ENCODE measurements around the gene XPNPEP3.
"Not testable (repeated sequence)": the region's sequence is repeated elsewhere in the genome, so short reads cannot be mapped to it uniquely, and the experiment has no call there.

Gene XPNPEP3

DNA sequence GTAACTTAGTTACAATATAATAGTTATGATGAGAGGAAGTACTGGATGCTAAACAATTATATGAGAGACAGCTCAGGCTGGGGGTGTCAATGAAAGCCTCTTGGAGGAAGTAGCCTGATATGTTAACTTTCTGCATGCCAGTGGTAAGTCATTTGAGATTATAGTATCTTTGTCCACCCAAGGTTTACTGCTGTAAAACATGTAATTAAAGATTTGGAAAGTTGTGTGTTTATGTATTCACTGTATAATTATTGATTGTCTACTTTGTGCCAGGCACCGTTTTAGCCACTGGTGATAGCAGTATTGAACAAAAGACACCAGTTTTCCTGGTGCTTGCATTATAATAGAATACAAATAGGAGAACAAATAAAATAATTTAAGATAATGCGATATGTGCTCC is 5.6 kb downstream of the XPNPEP3 start:
- no peak overlapping the region for H3K27ac ChIP-seq (ENCODE audit: low read depth, low read length)
- H3K79me1 ChIP-seq (ENCODE audit: low read length) = peaks cover 16% of the 10 kb centered on the region
- H3K18ac ChIP-seq (ENCODE audit: low read length) = no peak overlapping the region
- H2BK5ac ChIP-seq (ENCODE audit: low read length) = no peak overlapping the region
- no peak overlapping the region for H3K56ac ChIP-seq (ENCODE audit: low read length)
- H3K4ac ChIP-seq (ENCODE audit: low read depth, low read length) = no peak overlapping the region
- H3K36me3 ChIP-seq (ENCODE audit: control insufficient read depth, insufficient read depth, low read length) = no peaks in the 10 kb centered on the region
- H2BK120ac ChIP-seq (ENCODE audit: low read depth, low read length) = no peak overlapping the region
- H3K4me2 ChIP-seq (ENCODE audit: low read length) = no peak overlapping the region
- no peak overlapping the region for H3K4me3 ChIP-seq (ENCODE audit: low read length)
- no peak for DNase-seq
- no peak overlapping the region for H2AK5ac ChIP-seq (ENCODE audit: low read length)
- no peaks in the 10 kb centered on the region for H3K27me3 ChIP-seq (ENCODE audit: insufficient read depth, low read length, poor library complexity)
- H4K5ac ChIP-seq (ENCODE audit: low read length) = no peak overlapping the region
- H3K4me1 ChIP-seq (ENCODE audit: control insufficient read depth, low read depth, low read length) = no peaks in the 10 kb centered on the region
- no peak overlapping the region for H3K9ac ChIP-seq (ENCODE audit: low read length)
- H3K79me2 ChIP-seq (ENCODE audit: control insufficient read depth, insufficient read depth, low read length) = peaks cover 21% of the 10 kb centered on the region
- no CpG with 5 or more reads among the region's 2 CpGs for WGBS (ENCODE audit: extremely low coverage, insufficient coverage, low lambda C conversion rate)
- no peak overlapping the region for H4K8ac ChIP-seq (ENCODE audit: low read depth, low read length)
- no peak overlapping the region for H2BK15ac ChIP-seq (replicated peaks; ENCODE audit: low read depth)
- H3K23ac ChIP-seq (ENCODE audit: low read length) = no peak overlapping the region

DNA sequence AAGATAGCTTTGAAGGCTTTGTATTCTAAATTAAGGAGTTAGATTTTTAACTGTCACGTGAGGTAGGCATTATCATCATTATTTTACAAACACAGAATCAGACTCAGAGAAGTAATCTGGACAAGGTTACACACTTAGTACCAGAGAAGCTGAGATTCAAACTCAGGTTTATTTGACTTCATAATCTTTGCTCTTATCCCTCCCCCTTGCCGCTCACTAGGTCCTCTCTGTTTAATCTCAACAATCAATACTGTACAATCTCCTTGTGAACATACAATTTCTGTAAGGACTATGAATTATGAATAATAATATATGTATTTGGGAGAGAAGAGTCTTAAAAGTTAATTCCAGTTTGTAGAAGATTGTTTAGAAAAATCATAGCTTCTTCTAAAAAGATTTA is 10.2 kb downstream of the XPNPEP3 start:
- WGBS (ENCODE audit: extremely low coverage, insufficient coverage, low lambda C conversion rate) = no CpG with 5 or more reads among the region's 2 CpGs
- Histone ChIP-seq H3K36me3 (ENCODE audit: control insufficient read depth, insufficient read depth, low read length) (no peaks in the 10 kb centered on the region), H3K4me1 (ENCODE audit: control insufficient read depth, low read depth, low read length) (no peaks in the 10 kb centered on the region), H2BK120ac (ENCODE audit: low read depth, low read length) (no peak overlapping the region), H3K4ac (ENCODE audit: low read depth, low read length) (no peak overlapping the region), H2BK15ac (replicated peaks; ENCODE audit: low read depth) (no peak overlapping the region), H3K56ac (ENCODE audit: low read length) (no peak overlapping the region), H4K8ac (ENCODE audit: low read depth, low read length) (no peak overlapping the region), H3K4me3 (ENCODE audit: low read length) (no peak overlapping the region), H2BK5ac (ENCODE audit: low read length) (no peak overlapping the region), H3K27me3 (ENCODE audit: insufficient read depth, low read length, poor library complexity) (no peaks in the 10 kb centered on the region), H4K5ac (ENCODE audit: low read length) (no peak overlapping the region), H3K23ac (ENCODE audit: low read length) (no peak overlapping the region), H3K9ac (ENCODE audit: low read length) (no peak overlapping the region), H3K18ac (ENCODE audit: low read length) (no peak overlapping the region), H3K4me2 (ENCODE audit: low read length) (no peak overlapping the region), H3K79me2 (ENCODE audit: control insufficient read depth, insufficient read depth, low read length) (peaks cover 4% of the 10 kb centered on the region), H3K27ac (ENCODE audit: low read depth, low read length) (no peak overlapping the region), H2AK5ac (ENCODE audit: low read length) (no peak overlapping the region), H3K79me1 (ENCODE audit: low read length) (peaks cover 3% of the 10 kb centered on the region)
- DNase-seq = no peak

DNA sequence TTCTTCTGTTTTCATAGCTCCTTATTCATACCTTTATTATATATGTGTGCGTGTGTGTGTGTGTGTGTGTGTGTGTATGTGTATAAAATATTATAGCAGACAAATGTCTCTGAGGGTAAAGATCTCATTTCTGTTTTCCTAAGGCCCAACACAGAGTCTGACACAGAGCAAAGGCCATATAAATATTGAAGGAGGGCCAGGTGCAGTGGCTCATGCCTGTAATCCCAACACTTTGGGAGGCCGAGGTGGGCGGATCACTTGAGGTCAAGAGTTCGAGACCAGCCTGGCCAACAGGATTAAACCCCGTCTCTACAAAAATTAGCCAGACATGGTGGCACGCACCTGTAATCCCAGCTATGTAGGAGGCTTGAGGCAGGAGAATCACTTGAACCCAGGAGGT is 11.4 kb downstream of the XPNPEP3 start:
- not testable (repeated sequence) for H3K18ac ChIP-seq (ENCODE audit: low read length); H3K36me3 ChIP-seq (ENCODE audit: control insufficient read depth, insufficient read depth, low read length); H2BK120ac ChIP-seq (ENCODE audit: low read depth, low read length); H3K79me1 ChIP-seq (ENCODE audit: low read length); DNase-seq; H3K9ac ChIP-seq (ENCODE audit: low read length); H3K27ac ChIP-seq (ENCODE audit: low read depth, low read length); H4K8ac ChIP-seq (ENCODE audit: low read depth, low read length); H3K4ac ChIP-seq (ENCODE audit: low read depth, low read length); H3K23ac ChIP-seq (ENCODE audit: low read length); H3K79me2 ChIP-seq (ENCODE audit: control insufficient read depth, insufficient read depth, low read length); H2AK5ac ChIP-seq (ENCODE audit: low read length); H3K4me1 ChIP-seq (ENCODE audit: control insufficient read depth, low read depth, low read length); H3K56ac ChIP-seq (ENCODE audit: low read length); H2BK5ac ChIP-seq (ENCODE audit: low read length); H3K27me3 ChIP-seq (ENCODE audit: insufficient read depth, low read length, poor library complexity); H3K4me2 ChIP-seq (ENCODE audit: low read length); H4K5ac ChIP-seq (ENCODE audit: low read length); H2BK15ac ChIP-seq (replicated peaks; ENCODE audit: low read depth); H3K4me3 ChIP-seq (ENCODE audit: low read length)
- no CpG with 5 or more reads among the region's 6 CpGs for WGBS (ENCODE audit: extremely low coverage, insufficient coverage, low lambda C conversion rate)

DNA sequence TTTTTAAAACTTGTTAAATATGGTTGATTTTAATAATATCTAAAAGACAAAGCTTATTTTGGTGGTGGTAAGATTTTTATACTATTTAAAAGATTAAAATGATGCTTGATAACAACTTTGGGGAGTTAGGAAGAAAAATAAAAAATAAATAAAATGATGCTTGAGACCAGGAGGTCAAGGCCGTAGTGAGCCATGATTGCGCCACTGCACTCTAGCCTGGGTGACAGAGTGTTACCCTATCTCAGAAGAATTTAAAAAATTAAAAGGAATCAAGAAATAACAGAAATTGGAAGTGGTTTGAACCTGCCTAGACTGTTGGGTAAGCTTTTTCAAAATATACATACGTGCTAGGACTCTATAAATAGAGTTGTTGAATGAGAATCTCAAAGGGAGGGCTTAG is 17.1 kb downstream of the XPNPEP3 start:
- Histone ChIP-seq H3K4ac (ENCODE audit: low read depth, low read length) (no peak overlapping the region), H3K4me1 (ENCODE audit: control insufficient read depth, low read depth, low read length) (no peaks in the 10 kb centered on the region), H3K18ac (ENCODE audit: low read length) (no peak overlapping the region), H2BK15ac (replicated peaks; ENCODE audit: low read depth) (no peak overlapping the region), H3K27ac (ENCODE audit: low read depth, low read length) (no peak overlapping the region), H3K79me2 (ENCODE audit: control insufficient read depth, insufficient read depth, low read length) (no peaks in the 10 kb centered on the region), H3K79me1 (ENCODE audit: low read length) (no peaks in the 10 kb centered on the region), H2BK5ac (ENCODE audit: low read length) (no peak overlapping the region), H2AK5ac (ENCODE audit: low read length) (no peak overlapping the region), H3K56ac (ENCODE audit: low read length) (no peak overlapping the region), H3K4me2 (ENCODE audit: low read length) (no peak overlapping the region), H3K9ac (ENCODE audit: low read length) (no peak overlapping the region), H2BK120ac (ENCODE audit: low read depth, low read length) (no peak overlapping the region), H4K8ac (ENCODE audit: low read depth, low read length) (no peak overlapping the region), H3K27me3 (ENCODE audit: insufficient read depth, low read length, poor library complexity) (no peaks in the 10 kb centered on the region), H4K5ac (ENCODE audit: low read length) (no peak overlapping the region), H3K4me3 (ENCODE audit: low read length) (no peak overlapping the region), H3K23ac (ENCODE audit: low read length) (no peak overlapping the region), H3K36me3 (ENCODE audit: control insufficient read depth, insufficient read depth, low read length) (peaks cover 2% of the 10 kb centered on the region)
- whole genome bisulfite sequencing (ENCODE audit: extremely low coverage, insufficient coverage, low lambda C conversion rate) = no CpG with 5 or more reads among the region's 3 CpGs
- DNase-seq = no peak

DNA sequence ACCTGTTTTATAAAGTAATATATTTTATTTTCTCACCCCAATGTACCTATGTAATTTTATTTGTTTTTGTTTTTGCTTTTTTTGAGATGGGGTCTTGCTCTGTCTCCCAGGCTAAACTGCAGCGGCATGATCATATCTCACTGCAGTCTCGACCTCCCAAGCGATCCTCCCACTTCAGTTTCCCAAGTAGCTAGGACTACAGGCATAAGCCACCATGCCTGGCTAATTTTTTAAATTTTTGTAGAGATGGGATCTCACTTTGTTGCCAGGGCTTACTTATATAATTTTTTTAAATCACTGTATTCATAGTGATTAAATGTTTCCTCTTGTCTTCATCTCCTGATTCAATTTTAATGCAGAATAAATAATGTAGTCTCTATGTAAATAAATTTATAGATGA is 18.2 kb downstream of the XPNPEP3 start:
- Histone ChIP-seq H3K27me3 (ENCODE audit: insufficient read depth, low read length, poor library complexity) (no peaks in the 10 kb centered on the region), H3K27ac (ENCODE audit: low read depth, low read length) (no peak overlapping the region), H3K4me2 (ENCODE audit: low read length) (no peak overlapping the region), H2BK5ac (ENCODE audit: low read length) (no peak overlapping the region), H2BK15ac (replicated peaks; ENCODE audit: low read depth) (no peak overlapping the region), H2AK5ac (ENCODE audit: low read length) (no peak overlapping the region), H3K4ac (ENCODE audit: low read depth, low read length) (no peak overlapping the region), H2BK120ac (ENCODE audit: low read depth, low read length) (no peak overlapping the region), H3K79me1 (ENCODE audit: low read length) (no peaks in the 10 kb centered on the region), H3K4me1 (ENCODE audit: control insufficient read depth, low read depth, low read length) (no peaks in the 10 kb centered on the region), H3K56ac (ENCODE audit: low read length) (no peak overlapping the region), H3K4me3 (ENCODE audit: low read length) (no peak overlapping the region), H3K18ac (ENCODE audit: low read length) (no peak overlapping the region), H3K36me3 (ENCODE audit: control insufficient read depth, insufficient read depth, low read length) (peaks cover 2% of the 10 kb centered on the region), H3K23ac (ENCODE audit: low read length) (no peak overlapping the region), H3K9ac (ENCODE audit: low read length) (no peak overlapping the region), H4K8ac (ENCODE audit: low read depth, low read length) (no peak overlapping the region), H4K5ac (ENCODE audit: low read length) (no peak overlapping the region), H3K79me2 (ENCODE audit: control insufficient read depth, insufficient read depth, low read length) (no peaks in the 10 kb centered on the region)
- no CpG with 5 or more reads among the region's 3 CpGs for WGBS (ENCODE audit: extremely low coverage, insufficient coverage, low lambda C conversion rate)
- no peak for DNase-seq

DNA sequence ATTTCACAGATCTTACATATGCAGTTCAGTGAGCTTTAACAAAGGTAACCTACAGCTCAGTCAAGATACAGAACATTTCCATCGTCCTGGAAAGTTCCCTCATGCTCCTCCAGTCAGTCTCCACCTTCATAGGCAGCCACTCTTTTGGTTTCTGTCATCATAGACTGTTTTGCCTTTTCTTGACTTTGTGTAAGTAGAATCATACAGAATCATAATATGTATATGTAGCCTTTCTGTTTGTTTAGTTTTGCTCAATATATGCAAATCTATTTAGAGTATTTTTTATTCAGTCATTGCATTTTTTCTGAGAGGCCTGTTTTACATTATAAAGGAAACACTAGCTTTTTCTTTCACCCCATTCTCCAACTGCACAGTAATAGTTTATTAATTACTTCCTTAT is 20.0 kb downstream of the XPNPEP3 start:
- Histone ChIP-seq H4K8ac (ENCODE audit: low read depth, low read length) (no peak overlapping the region), H2BK15ac (replicated peaks; ENCODE audit: low read depth) (no peak overlapping the region), H3K4me3 (ENCODE audit: low read length) (no peak overlapping the region), H2BK120ac (ENCODE audit: low read depth, low read length) (no peak overlapping the region), H3K27ac (ENCODE audit: low read depth, low read length) (no peak overlapping the region), H2AK5ac (ENCODE audit: low read length) (no peak overlapping the region), H4K5ac (ENCODE audit: low read length) (no peak overlapping the region), H3K9ac (ENCODE audit: low read length) (no peak overlapping the region), H2BK5ac (ENCODE audit: low read length) (no peak overlapping the region), H3K27me3 (ENCODE audit: insufficient read depth, low read length, poor library complexity) (no peaks in the 10 kb centered on the region), H3K4me1 (ENCODE audit: control insufficient read depth, low read depth, low read length) (no peaks in the 10 kb centered on the region), H3K79me1 (ENCODE audit: low read length) (no peaks in the 10 kb centered on the region), H3K56ac (ENCODE audit: low read length) (no peak overlapping the region), H3K4ac (ENCODE audit: low read depth, low read length) (no peak overlapping the region), H3K79me2 (ENCODE audit: control insufficient read depth, insufficient read depth, low read length) (no peaks in the 10 kb centered on the region), H3K36me3 (ENCODE audit: control insufficient read depth, insufficient read depth, low read length) (peaks cover 2% of the 10 kb centered on the region), H3K18ac (ENCODE audit: low read length) (no peak overlapping the region), H3K23ac (ENCODE audit: low read length) (no peak overlapping the region), H3K4me2 (ENCODE audit: low read length) (no peak overlapping the region)
- no CpG with 5 or more reads among the region's 1 CpG for WGBS (ENCODE audit: extremely low coverage, insufficient coverage, low lambda C conversion rate)
- DNase-seq = no peak
